COLO668 (cell line): ENCODE results near the gene HES7.
"Not testable (repeated sequence)": the region's sequence is repeated elsewhere in the genome, so short reads cannot be mapped to it uniquely, and the experiment has no call there.

ENCODE experiments used
- DNase-seq: peaks from one replicate; lab custom pipeline; 2025; ENCODE audit not compliant: unreplicated experiment; lab: John Stamatoyannopoulos, UW

The HES7 gene

GRCh38 chr17:8124350-8125153 lies 646 bp upstream of the HES7 start:
- DNase-seq = peak; percentile 4

DNA sequence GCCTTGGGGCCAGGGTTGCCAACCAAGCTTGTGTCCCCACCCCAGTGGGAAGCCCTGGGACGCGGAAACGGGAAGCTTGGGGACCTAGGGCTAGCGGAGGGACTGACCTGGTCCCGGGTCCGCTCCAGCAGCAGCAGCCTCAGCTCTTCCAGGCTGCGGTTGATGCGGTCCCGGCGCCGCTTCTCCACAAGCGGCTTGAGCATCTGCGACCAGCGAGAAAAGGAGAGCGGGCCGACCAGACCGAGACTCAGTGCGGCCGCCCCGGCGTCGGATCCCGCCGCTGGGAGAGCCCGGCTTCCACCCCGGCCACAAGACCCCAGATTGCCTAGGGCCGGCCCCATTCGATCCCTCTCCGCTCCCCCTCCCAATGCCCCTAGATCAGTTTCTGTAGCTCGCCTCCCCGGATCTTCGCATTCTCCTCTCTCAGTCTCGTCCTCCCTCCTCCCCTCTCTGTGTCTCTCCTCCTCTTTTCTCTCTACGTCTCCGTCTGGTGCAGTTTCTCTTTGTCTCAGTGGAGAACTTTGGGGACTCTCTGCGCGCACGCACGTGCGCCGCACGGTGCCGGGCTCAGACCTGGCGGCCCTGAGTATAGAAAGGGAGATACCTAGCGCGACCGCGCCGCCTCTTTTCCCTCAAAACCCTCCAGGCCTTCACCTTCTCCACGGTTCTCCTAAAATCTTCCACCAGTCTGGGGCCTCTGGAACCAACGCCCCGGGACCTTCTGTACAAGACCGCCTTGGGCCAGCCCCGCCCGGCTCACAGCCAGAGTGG lies 797 bp downstream of the HES7 start:
- DNase-seq = peak; percentile 12

GRCh38 chr17:8122422-8122923 lies 1.4 kb downstream of the HES7 start:
- no peak for DNase-seq

DNA sequence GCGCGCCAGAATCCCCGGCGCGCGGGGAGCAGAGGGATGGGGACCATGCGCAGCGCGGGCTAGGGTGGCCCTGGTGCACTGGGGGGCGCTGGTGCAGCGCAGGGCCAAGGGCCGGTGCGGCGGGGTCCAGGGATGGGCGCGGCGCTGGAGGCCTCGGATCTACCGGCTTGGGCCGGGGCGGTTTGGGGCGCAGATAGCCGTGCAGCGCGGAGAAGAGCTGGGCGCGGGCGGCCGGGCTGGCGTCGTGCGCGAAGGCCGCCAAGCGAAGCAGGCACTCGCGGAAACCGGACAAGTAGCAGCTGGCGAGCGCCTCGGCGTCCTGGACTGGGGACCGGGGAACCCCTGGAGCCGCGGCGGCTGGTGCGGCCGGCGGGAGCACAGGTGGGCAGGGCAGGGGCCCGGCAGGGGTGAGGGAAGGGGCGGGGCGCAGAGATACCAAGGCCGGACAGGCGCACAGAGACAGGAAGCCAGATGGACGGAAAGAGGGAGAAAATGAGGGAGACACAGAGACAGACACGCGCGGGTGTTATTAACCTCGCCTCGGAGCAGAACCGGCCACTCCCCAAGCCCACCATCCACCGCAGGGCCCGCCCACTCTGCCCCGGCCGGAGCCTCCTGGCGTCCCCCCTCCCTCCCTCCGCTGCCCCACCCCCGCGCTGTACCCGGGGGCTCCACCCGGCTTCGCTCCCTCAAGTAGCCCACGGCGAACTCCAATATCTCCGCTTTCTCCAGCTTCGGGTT lies 2.1 kb downstream of the HES7 start:
- DNase-seq = peak; percentile 68

DNA sequence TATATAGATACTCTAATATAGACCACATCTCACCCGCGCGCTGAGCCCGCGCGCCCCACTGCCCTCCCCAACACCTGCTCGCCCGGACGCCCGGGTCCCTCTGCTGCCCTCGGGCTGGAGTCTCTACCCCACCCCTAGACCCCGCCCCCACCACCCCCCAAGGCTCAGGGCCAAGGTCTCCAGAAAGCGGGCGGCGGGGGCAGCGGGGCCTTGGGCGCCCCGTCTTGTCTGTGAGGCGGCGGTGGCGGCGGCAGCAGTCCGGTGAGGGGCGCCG lies 2.6 kb downstream of the HES7 start:
- DNase-seq = no peak

DNA sequence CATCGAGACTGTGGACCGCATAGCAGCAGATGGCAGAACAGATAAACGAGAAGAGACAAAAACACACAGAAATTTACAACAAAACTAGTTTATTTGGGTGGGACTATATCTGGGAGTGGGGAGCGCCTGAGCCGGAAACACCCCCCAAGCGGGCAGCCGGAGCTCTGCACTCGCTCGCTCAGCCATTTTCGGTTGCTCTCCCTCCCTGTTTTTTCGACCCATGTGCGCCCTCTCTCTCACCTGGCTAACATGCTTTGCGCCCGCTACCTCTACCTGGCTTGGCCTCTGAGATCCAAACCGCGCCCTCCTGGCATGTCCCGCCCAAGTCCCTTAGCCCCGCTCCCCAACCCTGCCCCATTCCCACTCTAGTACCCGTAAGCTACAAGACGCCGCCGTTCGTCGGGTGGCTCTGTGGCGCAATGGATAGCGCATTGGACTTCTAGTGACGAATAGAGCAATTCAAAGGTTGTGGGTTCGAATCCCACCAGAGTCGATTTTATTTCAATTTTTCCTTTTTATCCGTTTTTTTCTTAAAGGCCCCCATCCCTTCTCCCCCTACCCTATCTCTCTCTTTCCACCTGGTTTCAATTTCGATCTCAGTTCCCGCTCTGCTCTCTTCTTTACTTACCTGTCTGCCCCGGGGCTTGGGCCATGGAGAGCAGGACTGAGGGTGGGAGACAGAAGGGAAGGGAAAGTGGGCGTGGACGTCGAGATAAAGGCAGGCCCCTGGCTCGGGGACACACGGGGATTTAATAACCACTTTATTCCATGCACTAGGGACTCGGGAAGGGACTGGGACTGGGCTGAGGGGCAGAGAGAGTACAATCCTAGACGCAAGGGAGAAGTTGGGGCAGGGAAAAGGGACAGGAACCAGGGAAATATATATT lies 3.1 kb downstream of the HES7 start:
- peak; percentile 66 for DNase-seq

DNA sequence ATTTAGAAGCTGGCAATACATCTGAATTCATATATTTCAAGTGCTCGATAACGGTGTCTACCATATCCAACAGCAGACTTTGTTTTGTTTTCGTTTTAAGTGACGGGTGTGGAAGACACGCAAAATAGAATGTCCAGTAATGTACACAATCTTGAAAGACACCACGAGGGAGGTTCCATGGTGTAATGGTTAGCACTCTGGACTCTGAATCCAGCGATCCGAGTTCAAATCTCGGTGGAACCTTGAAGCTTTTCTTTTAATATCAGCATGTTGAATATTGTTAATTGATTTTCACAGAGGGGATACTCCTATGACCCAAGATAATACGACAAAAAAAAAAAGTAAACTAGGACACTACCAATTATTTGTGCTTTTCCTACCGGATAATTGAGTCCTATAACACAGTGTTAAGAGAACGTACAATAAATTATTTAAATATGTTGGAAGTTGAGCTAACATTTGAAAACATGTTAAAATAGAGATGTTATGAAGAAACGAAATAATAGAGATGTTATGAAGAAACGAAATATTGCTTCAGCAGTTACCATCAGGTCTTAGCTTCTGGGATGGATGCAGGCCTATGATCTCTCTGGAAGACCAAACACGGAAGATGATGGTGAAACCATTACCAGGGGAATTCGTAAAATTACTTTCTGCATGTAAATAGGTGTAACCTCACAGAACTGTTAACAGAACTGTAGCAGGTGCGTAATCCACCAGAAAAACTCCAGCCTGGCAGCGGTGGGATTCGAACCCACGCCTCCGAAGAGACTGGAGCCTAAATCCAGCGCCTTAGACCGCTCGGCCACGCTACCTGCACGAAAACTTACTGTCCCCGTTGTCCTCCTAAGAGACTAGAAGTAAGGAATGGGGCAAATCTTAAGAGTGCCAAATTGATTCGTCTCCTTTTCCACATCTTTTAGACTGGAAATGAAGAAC lies 4.1 kb downstream of the HES7 start:
- peak; percentile 80 for DNase-seq

GRCh38 chr17:8118769-8119580 lies 4.9 kb downstream of the HES7 start:
- DNase-seq = peak; percentile 67

- DNase-seq = peak; percentile 17
These were observed 5.7 kb downstream of the HES7 start, which contains the start of gene ALOXE3 for GRCh38 chr17:8117980-8118768. TSS of gene ALOXE3 (minus strand) at chr17:8118514. CDS start at chr17:8117990, 524 bp downstream.

DNA sequence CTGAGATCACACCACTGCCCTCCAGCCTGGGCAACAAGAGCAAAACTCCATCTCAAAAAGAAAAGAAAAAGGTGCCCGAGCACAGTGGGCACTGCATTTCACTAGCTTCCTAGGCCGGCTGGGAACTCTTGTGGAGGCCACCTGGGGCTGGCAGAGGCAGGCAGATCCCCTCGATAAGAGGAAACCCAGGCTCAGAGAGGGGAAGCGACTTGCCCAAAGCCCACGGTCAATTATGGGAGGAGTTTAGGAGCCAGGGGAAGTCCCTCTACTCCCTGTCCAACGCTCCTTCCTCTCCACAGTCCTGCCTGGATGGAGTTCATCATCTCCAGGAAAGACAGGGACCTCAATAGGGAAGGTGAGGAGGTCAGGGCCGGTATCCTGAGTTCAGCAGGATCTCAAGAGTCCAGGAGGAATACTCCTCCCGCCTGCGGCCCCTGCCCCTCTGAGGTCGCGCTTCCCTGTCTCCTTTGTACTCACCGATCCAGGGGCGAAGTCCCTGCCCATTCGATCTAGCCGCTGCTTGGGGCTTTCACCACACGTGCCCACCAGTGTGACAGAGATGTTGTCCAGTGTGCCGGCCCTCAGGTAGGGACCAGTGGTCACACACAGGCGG lies 6.4 kb downstream of the HES7 start:
- no peak for DNase-seq

DNA sequence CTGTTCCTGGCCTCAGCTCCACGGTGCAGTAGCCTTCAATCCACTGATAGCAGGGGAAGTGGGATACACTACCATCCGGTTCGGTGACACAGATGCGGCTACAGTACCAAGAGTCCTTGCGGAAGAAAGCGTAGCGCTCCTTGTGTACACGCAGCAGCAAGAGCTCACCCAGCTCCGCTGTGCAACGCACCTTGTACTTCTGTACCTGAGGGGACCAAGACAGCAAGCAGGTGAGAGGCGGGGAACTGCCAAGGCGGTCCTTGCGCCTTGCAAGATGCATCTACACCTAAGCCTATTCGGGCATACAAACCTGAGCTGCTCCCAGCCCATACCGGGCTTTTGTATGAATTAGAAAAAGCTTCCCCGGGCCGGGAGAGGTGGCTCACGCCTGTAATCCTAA lies 7.1 kb downstream of the HES7 start:
- no peak for DNase-seq

GRCh38 chr17:8110907-8111306 lies 13.0 kb downstream of the HES7 start:
- no peak for DNase-seq

DNA sequence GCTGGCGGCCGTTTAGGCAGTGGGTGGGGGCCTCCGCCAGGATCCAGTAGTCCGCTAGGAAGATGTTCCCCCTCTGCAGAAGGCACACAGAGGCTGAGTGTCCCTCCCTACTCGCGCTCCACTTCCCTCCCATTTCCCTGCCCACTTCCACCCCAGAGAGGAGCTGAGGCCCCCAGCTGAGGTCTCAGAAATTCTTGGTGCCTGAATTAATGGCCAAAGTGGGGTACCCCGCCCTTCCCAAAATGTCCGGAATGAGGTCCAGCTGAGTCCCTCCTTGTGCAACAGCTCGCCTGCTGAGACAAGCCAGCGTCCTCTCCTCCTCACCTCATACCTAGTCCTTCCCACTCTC lies 13.5 kb downstream of the HES7 start:
- no peak for DNase-seq

GRCh38 chr17:8109661-8110455 lies 14.0 kb downstream of the HES7 start:
- DNase-seq = peak; percentile 73

DNA sequence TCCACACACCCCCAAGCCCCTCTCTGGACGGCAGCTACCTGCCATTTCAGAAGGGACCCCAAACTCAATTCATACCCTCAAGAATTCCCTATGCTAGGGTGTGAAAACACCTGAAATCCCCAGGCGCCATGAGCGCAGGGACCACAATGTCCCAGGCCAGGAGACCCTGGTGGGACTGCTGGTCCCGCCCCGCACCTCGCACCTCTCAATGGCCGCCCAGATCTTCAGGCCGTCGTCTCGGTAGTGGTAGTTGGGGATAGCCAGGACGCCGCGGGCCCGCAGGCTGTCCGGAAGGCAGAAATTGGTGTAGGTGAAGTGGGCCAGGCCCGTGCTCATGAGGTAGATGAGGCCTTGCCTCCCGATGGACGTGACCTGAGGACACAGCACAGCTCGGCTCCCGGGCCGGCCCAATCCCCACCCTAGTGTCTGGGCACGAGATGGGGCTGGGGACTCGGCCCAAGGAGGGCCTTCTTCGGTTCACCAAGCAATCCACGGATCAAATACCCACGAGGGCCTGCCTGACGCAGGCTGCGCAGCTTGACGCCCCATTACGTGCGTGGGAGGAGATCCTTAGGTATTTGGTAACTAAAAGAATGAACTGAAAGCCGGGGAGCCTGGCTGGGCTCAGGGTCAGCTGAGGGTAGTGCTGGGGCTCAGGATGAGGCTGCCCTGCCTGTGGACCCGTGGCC lies 14.8 kb downstream of the HES7 start:
- DNase-seq = no peak

DNA sequence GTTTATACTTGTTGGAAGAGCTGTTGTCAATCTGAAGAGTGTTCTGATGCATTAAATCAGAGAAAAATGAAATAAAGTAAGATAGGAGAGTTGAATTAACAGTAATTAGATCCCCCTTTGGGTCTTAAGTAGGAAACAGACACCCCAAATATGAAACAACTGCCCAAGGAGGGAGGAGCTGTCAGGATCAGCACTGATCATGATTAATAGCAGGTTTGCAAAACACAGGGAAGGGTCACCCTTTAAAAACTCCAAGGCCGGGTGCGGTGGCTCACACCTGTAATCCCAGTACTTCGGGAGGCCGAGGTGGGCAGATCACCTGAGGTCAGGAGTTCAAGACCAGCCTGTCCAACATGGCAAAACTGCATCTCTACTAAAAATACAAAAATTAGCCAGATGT lies 16.9 kb downstream of the HES7 start:
- not testable (repeated sequence) for DNase-seq
